NCI-H1092 (cell line): ENCODE data around the gene IL10RA.
"Not testable (repeated sequence)": the region's sequence is repeated elsewhere in the genome, so short reads cannot be mapped to it uniquely, and the experiment has no call there.

ENCODE experiments used
- DNase-seq: peaks from one replicate; lab custom pipeline; 2025; lab: John Stamatoyannopoulos, UW

IL10RA gene

GRCh38 chr11:117985953-117986887, at the start of gene IL10RA:
Gene IL10RA, plus strand, starts transcription at chr11:117986394. Its CDS starts 74 bp downstream, at chr11:117986468.
- peak; percentile 67 for DNase-seq

GRCh38 chr11:117936973-117937372, 49.2 kb upstream of the IL10RA start:
- DNase-seq, result no peak

GRCh38 chr11:117940736-117941135, 45.5 kb upstream of the IL10RA start:
- no peak for DNase-seq

- no peak for DNase-seq
These were observed 45.0 kb upstream of the IL10RA start for GRCh38 chr11:117941163-117941707.

DNA sequence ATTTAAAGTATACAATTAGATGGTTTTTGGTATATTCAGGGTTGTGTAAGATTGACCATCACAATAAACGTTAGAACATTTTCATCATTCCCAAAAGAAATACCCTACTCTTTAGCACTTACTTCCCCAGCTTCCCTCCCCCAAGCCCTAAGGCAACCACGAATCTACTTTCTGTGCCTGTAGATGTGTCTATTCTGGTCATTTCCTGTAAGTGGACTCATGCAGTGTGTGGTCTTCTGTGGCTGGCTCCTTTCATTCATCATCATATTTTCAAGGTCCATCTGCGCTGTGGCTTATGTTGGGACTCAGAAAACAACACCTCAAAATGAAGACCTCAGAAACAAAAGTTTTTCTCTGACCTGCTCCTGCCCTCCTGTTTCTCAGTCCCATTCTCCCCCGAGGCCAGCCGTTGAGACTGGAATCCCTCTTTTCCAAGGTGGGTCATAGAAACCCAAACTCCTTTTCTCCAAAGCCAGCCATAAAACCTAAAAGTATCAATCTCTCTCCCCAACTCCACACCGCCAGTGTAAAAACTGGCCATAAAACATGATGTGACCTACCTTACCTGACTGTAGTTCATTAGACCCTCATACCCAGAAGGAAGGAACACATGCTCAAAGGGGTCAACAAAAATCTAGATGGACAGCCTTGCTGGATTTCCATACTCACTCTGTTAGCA, 44.1 kb upstream of the IL10RA start:
- DNase-seq, result no peak

GRCh38 chr11:117944554-117944953, 41.6 kb upstream of the IL10RA start:
- no peak for DNase-seq

DNA sequence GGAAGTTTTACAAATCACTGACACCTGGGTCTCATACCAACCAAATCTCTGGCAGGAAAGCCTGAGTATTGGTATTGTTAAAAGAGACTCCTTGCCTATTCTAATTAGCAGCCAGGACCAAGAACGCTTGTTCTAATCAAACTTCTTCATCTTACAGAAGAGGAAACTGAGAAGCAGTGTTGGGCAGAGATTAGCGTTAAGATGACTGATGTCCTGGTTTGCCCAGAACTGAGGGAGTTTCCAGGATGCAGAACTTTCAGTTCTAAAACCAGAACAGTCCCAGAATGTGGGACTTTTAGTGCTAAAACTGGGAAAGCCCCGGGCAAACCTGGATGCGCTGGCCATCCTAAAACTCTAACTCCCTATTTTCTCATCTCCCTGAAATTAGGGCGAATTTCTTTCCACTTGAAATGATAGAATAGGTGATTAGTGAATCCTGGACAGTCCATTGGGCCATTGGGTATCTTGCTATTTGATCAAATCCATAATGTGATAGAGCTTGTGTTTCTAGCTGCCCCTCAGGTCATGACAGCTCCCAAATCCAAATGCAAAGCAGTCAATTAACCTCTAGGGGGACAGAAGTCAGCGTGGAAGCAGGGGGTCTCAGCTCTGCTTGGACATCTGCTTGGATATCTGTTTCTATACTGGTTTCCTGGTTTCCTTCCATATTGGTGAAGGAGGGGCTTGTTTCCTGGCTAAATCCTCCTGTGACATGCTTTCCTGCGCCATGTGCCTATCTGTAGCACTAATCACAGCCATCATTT, 41.0 kb upstream of the IL10RA start:
- DNase-seq, result no peak

GRCh38 chr11:117946156-117946841, 39.9 kb upstream of the IL10RA start:
- DNase-seq, result no peak

- DNase-seq, result peak; percentile 85
These were observed 39.2 kb upstream of the IL10RA start for GRCh38 chr11:117946842-117947526.

- DNase-seq, result not testable (repeated sequence)
These were observed 38.4 kb upstream of the IL10RA start for GRCh38 chr11:117947751-117948150.

GRCh38 chr11:117948466-117948865, 37.7 kb upstream of the IL10RA start:
- DNase-seq, result not testable (repeated sequence)

DNA sequence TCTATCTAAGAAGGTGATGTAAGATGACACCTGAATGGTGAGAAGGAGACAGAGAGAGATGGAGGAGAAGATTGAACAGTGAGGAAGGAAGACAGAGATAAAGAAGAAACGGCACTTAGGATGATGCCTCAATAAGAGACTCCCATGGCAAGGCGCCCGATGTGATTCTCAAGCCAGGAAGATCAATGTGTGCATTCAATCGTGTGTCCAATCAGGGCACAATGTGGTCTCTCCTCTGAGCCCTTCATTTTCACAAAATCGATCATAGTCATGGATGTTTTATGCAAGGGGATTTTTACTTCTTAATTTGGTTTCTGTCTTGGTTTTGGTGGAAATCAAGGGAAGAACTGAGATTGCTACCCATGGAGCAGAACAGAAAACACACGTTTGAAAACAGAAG, 37.1 kb upstream of the IL10RA start:
- no peak for DNase-seq

DNA sequence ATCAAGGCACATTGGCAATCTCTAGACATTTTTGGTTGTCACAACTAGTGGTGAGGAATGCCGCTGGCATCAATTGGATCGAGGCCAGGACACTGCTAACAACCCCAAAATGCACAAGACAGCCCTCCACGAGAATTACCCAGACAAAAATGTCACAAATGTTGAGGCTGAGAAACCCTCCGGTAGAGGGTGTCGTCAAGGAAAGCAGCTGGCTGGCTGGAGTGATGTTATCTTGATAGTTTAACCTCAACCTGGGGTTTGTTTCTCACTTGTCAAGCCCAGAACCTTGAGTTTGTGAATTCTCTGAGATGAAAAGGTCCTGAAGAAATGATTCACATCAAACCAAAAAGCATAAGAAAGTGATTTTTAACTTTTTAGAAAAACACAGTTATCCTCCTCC, 35.9 kb upstream of the IL10RA start:
- no peak for DNase-seq

- DNase-seq, result no peak
These were observed 34.9 kb upstream of the IL10RA start for GRCh38 chr11:117950993-117951961.

- DNase-seq, result no peak
These were observed 33.0 kb upstream of the IL10RA start for GRCh38 chr11:117953024-117953671.

GRCh38 chr11:117958949-117959348, 27.2 kb upstream of the IL10RA start:
- DNase-seq, result no peak

DNA sequence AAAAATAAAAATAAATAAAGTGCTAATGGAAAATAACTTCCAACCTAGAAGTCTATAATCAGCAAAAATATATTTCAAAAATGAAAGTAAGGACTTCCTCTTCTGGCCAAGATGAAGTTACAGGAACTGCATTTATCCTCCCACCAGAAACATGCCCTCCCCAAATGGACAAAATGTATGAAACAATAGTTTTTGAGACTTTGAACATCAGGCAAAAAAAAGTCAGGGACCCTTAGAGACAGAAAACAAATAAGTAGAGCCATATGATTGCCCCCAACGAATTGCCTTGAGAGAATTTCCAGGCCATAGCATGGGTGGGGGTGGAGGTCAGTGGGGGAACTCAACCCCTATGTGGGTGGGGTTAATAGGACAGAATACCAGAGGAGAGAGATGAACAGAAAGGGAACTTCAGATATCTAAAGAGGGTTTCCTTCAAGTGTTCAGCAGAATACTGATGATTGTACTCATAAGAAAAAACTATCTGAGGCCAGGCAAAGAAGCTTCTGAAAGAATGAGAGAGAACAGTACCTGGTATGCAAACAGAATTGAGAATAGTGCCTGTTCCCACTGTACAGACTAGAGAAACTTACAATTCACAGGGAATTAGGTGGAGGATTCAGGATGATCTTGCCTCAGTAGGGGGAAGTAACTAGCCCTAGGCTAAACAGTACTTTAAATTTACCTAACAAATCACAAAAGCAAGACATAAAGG, 26.6 kb upstream of the IL10RA start:
- no peak for DNase-seq

- no peak for DNase-seq
These were observed 25.8 kb upstream of the IL10RA start for GRCh38 chr11:117960406-117960805.

GRCh38 chr11:117961896-117962295, 24.3 kb upstream of the IL10RA start:
- DNase-seq, result no peak
